MM.1S (cell line): ENCODE results near the gene TANK.
"Not testable (repeated sequence)": the region's sequence is repeated elsewhere in the genome, so short reads cannot be mapped to it uniquely, and the experiment has no call there.

Source experiments
- DNase-seq: peaks from one replicate; pipeline ENCODE4 v3.0.0-alpha.2; 2015
- H2AFZ ChIP-seq: fragments of 300-600 bp; sonication (generic); 2 replicates; pipeline ENCODE4 v1.6.0; 2016; ENCODE audit warnings: antibody characterized with exemption, low read length
- H3F3A ChIP-seq: fragments of 300-600 bp; sonication (generic); 2 replicates; pipeline ENCODE4 v1.6.1; 2016; ENCODE audit warnings: mild to moderate bottlenecking, antibody characterized with exemption, low read length, moderate library complexity, mixed read lengths; ENCODE audit not compliant: insufficient read depth
- H3K27ac ChIP-seq: fragments of 300-600 bp; sonication (generic); 2 replicates; pipeline ENCODE4 v1.5.1; 2016; ENCODE audit warnings: mild to moderate bottlenecking, low read length
- H3K27me3 ChIP-seq: fragments of 300-600 bp; sonication (generic); replicated peaks from 2 replicates; pipeline ENCODE4 v1.6.0; 2016; ENCODE audit warnings: low read length; ENCODE audit not compliant: insufficient read depth
- H3K36me3 ChIP-seq: fragments of 300-600 bp; sonication (generic); replicated peaks from 2 replicates; pipeline ENCODE4 v1.6.1; 2016; ENCODE audit warnings: mild to moderate bottlenecking, low read length, mixed read lengths; ENCODE audit not compliant: insufficient read depth
- H3K4me1 ChIP-seq: fragments of 300-600 bp; sonication (generic); 2 replicates; pipeline ENCODE4 v1.6.1; 2016; ENCODE audit warnings: low read length, mixed read lengths
- H3K4me2 ChIP-seq: fragments of 300-600 bp; sonication (generic); 2 replicates; pipeline ENCODE4 v1.6.0; 2016; ENCODE audit warnings: low read depth, low read length
- H3K4me3 ChIP-seq: fragments of 300-600 bp; sonication (generic); 2 replicates; pipeline ENCODE4 v1.5.1; 2016; ENCODE audit warnings: low read length, mixed read lengths
- H3K79me2 ChIP-seq: fragments of 300-600 bp; sonication (generic); 2 replicates; pipeline ENCODE4 v1.6.1; 2016; ENCODE audit warnings: mixed run types, low read length, mixed read lengths
- H3K9ac ChIP-seq: fragments of 300-600 bp; sonication (generic); 2 replicates; pipeline ENCODE4 v1.6.1; 2016; ENCODE audit warnings: low read length, mixed read lengths
- H3K9me2 ChIP-seq: fragments of 300-600 bp; sonication (generic); replicated peaks from 2 replicates; pipeline ENCODE4 v1.6.1; 2016; ENCODE audit warnings: mild to moderate bottlenecking, low read length, mixed read lengths; ENCODE audit not compliant: insufficient read depth
- H3K9me3 ChIP-seq: fragments of 300-600 bp; sonication (generic); replicated peaks from 2 replicates; pipeline ENCODE4 v1.6.1; 2016; ENCODE audit warnings: mild to moderate bottlenecking, low read length, mixed read lengths; ENCODE audit not compliant: insufficient read depth
- H4K20me1 ChIP-seq: fragments of 300-600 bp; sonication (generic); 2 replicates; pipeline ENCODE4 v1.6.1; 2016; ENCODE audit warnings: mild to moderate bottlenecking, low read length, moderate library complexity, mixed read lengths; ENCODE audit not compliant: insufficient read depth
- CTCF ChIP-seq: fragments of 300-600 bp; sonication (generic); IDR thresholded peaks from 2 replicates; pipeline ENCODE4 v1.5.1; 2016; ENCODE audit warnings: antibody characterized with exemption, low read length, mixed read lengths
- EZH2 ChIP-seq: fragments of 300-600 bp; sonication (generic); optimal IDR thresholded peaks from 2 replicates; pipeline ENCODE3; 2017; ENCODE audit warnings: low read depth, mild to moderate bottlenecking, antibody characterized with exemption, low read length, mixed read lengths
- EZH2phosphoT487 ChIP-seq: fragments of 300-600 bp; sonication (generic); IDR thresholded peaks from 2 replicates; pipeline ENCODE4 v1.6.1; 2018; ENCODE audit warnings: antibody characterized with exemption, low read length

The TANK gene

GRCh38 chr2:161190050-161190449 lies 29.8 kb downstream of the TANK start:
- Histone ChIP-seq H3K4me1 (no peaks in the 10 kb centered on the region), H3F3A (no peaks in the 10 kb centered on the region), H3K27me3 (no peaks in the 10 kb centered on the region), H3K4me2 (no peak overlapping the region), H4K20me1 (no peaks in the 10 kb centered on the region), H3K9ac (no peak overlapping the region), H3K27ac (no peak overlapping the region), H3K36me3 (no peaks in the 10 kb centered on the region), H3K9me2 (no peaks in the 10 kb centered on the region), H3K4me3 (no peak overlapping the region), H3K9me3 (no peaks in the 10 kb centered on the region), H3K79me2 (no peaks in the 10 kb centered on the region), H2AFZ (no peak overlapping the region)
- TF ChIP-seq CTCF = no peak
- DNase-seq = no peak

- not testable (repeated sequence) for H3F3A ChIP-seq, DNase-seq, H3K4me1 ChIP-seq, H3K9ac ChIP-seq, H3K4me2 ChIP-seq, H3K4me3 ChIP-seq, H4K20me1 ChIP-seq, H3K27me3 ChIP-seq, H3K79me2 ChIP-seq, H3K36me3 ChIP-seq, H3K27ac ChIP-seq, H3K9me3 ChIP-seq, H2AFZ ChIP-seq, H3K9me2 ChIP-seq
Measured at GRCh38 chr2:161195602-161196001, 35.4 kb downstream of the TANK start.

- Histone ChIP-seq H3K4me1 (no peaks in the 10 kb centered on the region), H3K79me2 (no peaks in the 10 kb centered on the region), H3K9me2 (no peaks in the 10 kb centered on the region), H3K4me2 (no peak overlapping the region), H3K4me3 (no peak overlapping the region), H4K20me1 (no peaks in the 10 kb centered on the region), H3K9ac (no peak overlapping the region), H2AFZ (no peak overlapping the region), H3K27ac (no peak overlapping the region), H3F3A (no peaks in the 10 kb centered on the region), H3K9me3 (no peaks in the 10 kb centered on the region), H3K27me3 (no peaks in the 10 kb centered on the region), H3K36me3 (peaks cover 7% of the 10 kb centered on the region; the same call in 1 of the 2 replicates)
- no peak for DNase-seq
- TF ChIP-seq EZH2 (no peak), CTCF (no peak), EZH2phosphoT487 (no peak)
Measured at GRCh38 chr2:161199912-161200701, 39.9 kb downstream of the TANK start.

GRCh38 chr2:161204846-161205245 lies 44.6 kb downstream of the TANK start:
- H3K9ac ChIP-seq = no peak overlapping the region
- no peaks in the 10 kb centered on the region for H3K79me2 ChIP-seq
- no peak for TF ChIP-seq CTCF
- TF ChIP-seq EZH2 = no peak
- no peak for TF ChIP-seq EZH2phosphoT487
- H3F3A ChIP-seq = no peaks in the 10 kb centered on the region
- H4K20me1 ChIP-seq = no peaks in the 10 kb centered on the region
- H3K36me3 ChIP-seq = no peaks in the 10 kb centered on the region
- H3K27me3 ChIP-seq = no peaks in the 10 kb centered on the region
- H3K4me1 ChIP-seq = no peaks in the 10 kb centered on the region
- no peak overlapping the region for H3K4me2 ChIP-seq
- no peak for DNase-seq
- H3K9me2 ChIP-seq = no peaks in the 10 kb centered on the region
- no peaks in the 10 kb centered on the region for H3K9me3 ChIP-seq
- H3K4me3 ChIP-seq = no peak overlapping the region
- H2AFZ ChIP-seq = no peak overlapping the region
- no peak overlapping the region for H3K27ac ChIP-seq
